Endothelial cell (in vitro differentiated cells): ENCODE measurements around the gene KAZALD1. TPM values are rescaled to one million over a fixed set of nuclear protein-coding genes. Genes with fewer than 3 reads are reported as not detected.

Source experiments
- DNase-seq: peaks from one replicate; pipeline ENCODE4 v3.0.0; 2021; ENCODE audit warnings: low spot score
- H3K27ac Mint-ChIP-seq: one replicate; pipeline ENCODE4 v1.8.0; 2021; ENCODE audit warnings: mixed read lengths, inconsistent platforms; ENCODE audit not compliant: unreplicated experiment
- H3K27me3 Mint-ChIP-seq: one replicate; pipeline ENCODE4 v1.8.0; 2021; ENCODE audit warnings: mild to moderate bottlenecking, moderate library complexity, mixed read lengths, inconsistent platforms; ENCODE audit not compliant: unreplicated experiment
- H3K36me3 Mint-ChIP-seq: one replicate; pipeline ENCODE4 v1.8.0; 2021; ENCODE audit warnings: mild to moderate bottlenecking, low read depth, mixed read lengths, inconsistent platforms; ENCODE audit not compliant: unreplicated experiment
- H3K4me1 Mint-ChIP-seq: one replicate; pipeline ENCODE4 v1.8.0; 2021; ENCODE audit warnings: mild to moderate bottlenecking, mixed read lengths, inconsistent platforms; ENCODE audit not compliant: unreplicated experiment
- H3K4me3 Mint-ChIP-seq: one replicate; pipeline ENCODE4 v1.8.0; 2021; ENCODE audit warnings: mild to moderate bottlenecking, mixed read lengths, inconsistent platforms; ENCODE audit not compliant: unreplicated experiment
- H3K9me3 Mint-ChIP-seq: one replicate; pipeline ENCODE4 v1.8.0; 2021; ENCODE audit warnings: mixed read lengths, inconsistent platforms; ENCODE audit not compliant: unreplicated experiment
- total RNA-seq: library from RNA; stranded (reverse); fragmentation: NEBNext Ultra II Directional; extraction: Animal tissue kit (Norgen Biotek cat#: 25700); gene quantifications from one replicate; pipeline ENCODE4 v1.2.1, GENCODE V29; 2021; ENCODE audit not compliant: unreplicated experiment
- TF ChIP-seq, protein P1 (sequence below): fragments of 200-600 bp; sonication (generic); IDR thresholded peaks from one replicate; pipeline ENCODE4 v1.5.0; 2021; ENCODE audit warnings: antibody characterized with exemption; ENCODE audit not compliant: unreplicated experiment

Gene KAZALD1
- total RNA-seq, 1 donor from 2014 or later, result 10.6 TPM

DNA sequence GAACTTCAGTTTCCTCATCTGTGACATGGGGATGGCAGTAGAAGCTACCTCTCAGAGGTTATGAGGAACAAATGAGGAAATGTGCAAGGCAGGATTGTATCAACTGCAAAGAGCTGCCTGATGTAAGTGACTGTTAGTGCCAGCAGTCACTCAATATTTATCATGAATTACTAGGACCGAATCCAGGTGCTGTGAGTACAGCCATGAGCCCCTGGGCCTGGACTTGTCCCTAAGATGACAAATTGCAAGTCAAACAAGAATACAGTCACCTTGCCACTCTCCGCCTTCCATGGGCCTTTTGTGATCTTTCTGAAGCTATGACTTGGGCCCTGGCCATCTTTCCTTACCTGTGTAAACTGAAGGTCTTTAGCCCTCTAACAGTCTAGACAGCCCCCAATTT, 41.6 kb downstream of the KAZALD1 start:
- H3K27ac Mint-ChIP-seq, result no peak overlapping the region
- DNase-seq, result no peak
- no peaks in the 10 kb centered on the region for H3K9me3 Mint-ChIP-seq
- no peaks in the 10 kb centered on the region for H3K4me1 Mint-ChIP-seq
- TF ChIP-seq, protein P1, sequence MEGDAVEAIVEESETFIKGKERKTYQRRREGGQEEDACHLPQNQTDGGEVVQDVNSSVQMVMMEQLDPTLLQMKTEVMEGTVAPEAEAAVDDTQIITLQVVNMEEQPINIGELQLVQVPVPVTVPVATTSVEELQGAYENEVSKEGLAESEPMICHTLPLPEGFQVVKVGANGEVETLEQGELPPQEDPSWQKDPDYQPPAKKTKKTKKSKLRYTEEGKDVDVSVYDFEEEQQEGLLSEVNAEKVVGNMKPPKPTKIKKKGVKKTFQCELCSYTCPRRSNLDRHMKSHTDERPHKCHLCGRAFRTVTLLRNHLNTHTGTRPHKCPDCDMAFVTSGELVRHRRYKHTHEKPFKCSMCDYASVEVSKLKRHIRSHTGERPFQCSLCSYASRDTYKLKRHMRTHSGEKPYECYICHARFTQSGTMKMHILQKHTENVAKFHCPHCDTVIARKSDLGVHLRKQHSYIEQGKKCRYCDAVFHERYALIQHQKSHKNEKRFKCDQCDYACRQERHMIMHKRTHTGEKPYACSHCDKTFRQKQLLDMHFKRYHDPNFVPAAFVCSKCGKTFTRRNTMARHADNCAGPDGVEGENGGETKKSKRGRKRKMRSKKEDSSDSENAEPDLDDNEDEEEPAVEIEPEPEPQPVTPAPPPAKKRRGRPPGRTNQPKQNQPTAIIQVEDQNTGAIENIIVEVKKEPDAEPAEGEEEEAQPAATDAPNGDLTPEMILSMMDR, result no peak
- no peak overlapping the region for H3K4me3 Mint-ChIP-seq
- peaks cover 4% of the 10 kb centered on the region for H3K27me3 Mint-ChIP-seq
- H3K36me3 Mint-ChIP-seq, result no peaks in the 10 kb centered on the region

DNA sequence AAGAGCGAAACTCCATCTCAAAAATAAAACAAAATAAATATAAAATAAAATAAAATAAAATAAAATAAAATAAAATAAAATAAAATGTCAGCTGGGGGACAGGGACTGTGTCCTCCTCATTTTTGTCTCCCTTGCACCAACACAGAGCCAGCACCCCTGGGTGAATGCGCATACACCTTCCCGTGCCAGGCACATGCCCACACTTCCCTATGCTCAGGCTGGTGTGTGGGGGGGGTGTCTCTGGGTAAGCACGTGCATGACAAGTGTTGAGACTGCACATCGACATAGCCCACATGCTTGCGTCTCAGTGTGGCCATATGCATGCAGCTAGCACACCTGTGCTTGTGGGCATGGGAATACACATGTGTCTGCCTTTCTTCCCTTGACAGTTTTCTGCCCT, 44.6 kb downstream of the KAZALD1 start:
- Mint-ChIP-seq H3K9me3 (no peaks in the 10 kb centered on the region), H3K36me3 (no peaks in the 10 kb centered on the region), H3K27ac (no peak overlapping the region), H3K4me1 (no peaks in the 10 kb centered on the region), H3K27me3 (peaks cover 1% of the 10 kb centered on the region), H3K4me3 (no peak overlapping the region)
- DNase-seq, result no peak
- TF ChIP-seq, protein P1, result no peak

DNA sequence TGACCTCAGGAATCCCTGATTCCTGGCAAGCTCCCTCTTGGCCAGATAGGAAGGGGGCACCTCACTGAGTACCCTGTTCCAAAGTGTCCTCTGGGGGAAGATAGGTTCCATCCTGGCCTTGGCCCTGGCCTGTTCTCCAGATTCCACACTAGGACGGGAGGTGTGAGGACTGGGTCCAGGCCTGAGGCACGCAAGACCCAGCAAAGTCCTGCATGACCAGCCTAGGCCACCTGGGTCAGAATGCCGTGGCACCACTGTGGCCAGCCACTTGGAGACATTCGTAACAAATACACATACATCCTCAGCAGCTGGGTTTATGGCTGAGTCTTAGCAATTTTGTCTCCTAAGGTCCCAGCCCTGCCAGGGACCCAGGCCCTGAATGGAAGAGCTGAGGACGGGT, 46.0 kb downstream of the KAZALD1 start:
- H3K9me3 Mint-ChIP-seq, result no peaks in the 10 kb centered on the region
- H3K36me3 Mint-ChIP-seq, result no peaks in the 10 kb centered on the region
- H3K27me3 Mint-ChIP-seq, result peaks cover 2% of the 10 kb centered on the region
- H3K4me3 Mint-ChIP-seq, result no peak overlapping the region
- TF ChIP-seq, protein P1, result no peak
- H3K27ac Mint-ChIP-seq, result no peak overlapping the region
- no peaks in the 10 kb centered on the region for H3K4me1 Mint-ChIP-seq
- DNase-seq, result no peak

DNA sequence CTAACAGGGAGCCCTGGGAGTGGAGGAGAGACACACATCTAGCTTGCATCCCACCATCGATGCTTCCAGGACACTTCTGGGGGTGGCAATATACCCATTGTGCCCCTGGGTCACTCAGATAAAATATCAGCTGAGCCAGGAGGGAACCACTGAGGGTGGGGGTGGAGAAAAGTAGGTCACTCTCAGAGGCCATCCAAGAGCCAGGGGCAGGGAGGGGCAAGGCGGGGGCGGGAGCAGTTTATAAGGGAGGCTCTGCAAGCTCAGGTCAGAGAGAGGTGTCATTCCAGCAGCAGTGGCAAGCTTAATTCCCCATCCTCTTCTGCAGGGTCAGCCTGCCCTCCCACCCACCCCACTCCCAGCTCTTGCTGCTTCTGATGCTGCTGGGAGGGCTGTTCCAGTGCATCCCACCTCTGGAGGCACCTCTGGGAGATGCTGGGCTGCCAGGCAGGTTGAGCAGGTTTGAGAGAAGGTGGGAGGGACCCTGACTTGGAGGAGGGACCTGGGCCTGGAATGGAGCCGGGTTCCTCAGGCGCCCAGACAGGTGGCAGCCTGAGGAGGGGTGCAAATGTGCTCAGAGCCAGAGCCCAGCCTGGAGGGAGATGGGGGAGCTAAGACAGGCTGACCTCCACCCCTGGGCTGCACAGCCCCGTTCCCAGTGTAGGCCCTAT, 49.2 kb downstream of the KAZALD1 start:
- TF ChIP-seq, protein P1, result no peak
- DNase-seq, result no peak
- peaks cover 4% of the 10 kb centered on the region for H3K27me3 Mint-ChIP-seq

DNA sequence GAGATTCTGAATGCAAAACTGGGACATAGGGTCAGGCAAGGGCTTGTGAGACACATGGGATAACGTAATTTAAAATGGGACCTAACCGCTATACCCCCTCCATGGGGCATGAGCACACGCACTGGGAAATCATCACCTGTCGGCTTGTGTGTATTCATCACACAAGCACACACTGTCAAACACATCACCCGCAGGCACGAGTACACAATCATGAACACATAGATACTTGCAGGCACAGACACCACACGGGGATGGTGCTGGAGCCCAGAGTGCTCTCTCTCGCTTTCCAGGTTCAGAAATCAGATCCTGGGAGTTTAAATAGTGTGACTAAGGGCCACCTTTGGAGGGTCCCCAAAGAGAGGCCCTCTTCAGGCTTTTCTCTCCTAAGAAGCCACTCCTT, 49.8 kb downstream of the KAZALD1 start:
- peaks cover 4% of the 10 kb centered on the region for H3K4me1 Mint-ChIP-seq
- H3K27ac Mint-ChIP-seq, result no peak overlapping the region

More for the DNA sequence above, 49.2 kb downstream of the KAZALD1 start:
- H3K27ac Mint-ChIP-seq, result no peak overlapping the region
- H3K4me3 Mint-ChIP-seq, result no peak overlapping the region
- H3K9me3 Mint-ChIP-seq, result no peaks in the 10 kb centered on the region
- H3K36me3 Mint-ChIP-seq, result no peaks in the 10 kb centered on the region
- peaks cover 4% of the 10 kb centered on the region for H3K4me1 Mint-ChIP-seq

More for the DNA sequence above, 49.8 kb downstream of the KAZALD1 start:
- Mint-ChIP-seq H3K27me3 (peaks cover 4% of the 10 kb centered on the region), H3K9me3 (no peaks in the 10 kb centered on the region), H3K36me3 (no peaks in the 10 kb centered on the region), H3K4me3 (no peak overlapping the region)
- TF ChIP-seq, protein P1, result no peak
- DNase-seq, result no peak
